Right lobe of liver (tissue), 6 donors: Measurements from ENCODE around the gene MEGF9. TPM values are rescaled to one million over a fixed set of nuclear protein-coding genes. Genes with fewer than 3 reads are reported as not detected.

Experiments used
- ATAC-seq, 4 donors: fragments of 200-7000 bp; cut with Tn5 transposase; one replicate each; pipeline ENCODE4 v1.9.1; 2020; ENCODE audit warnings: mild to moderate bottlenecking in 4 of 4, moderate library complexity in 4 of 4
- DNase-seq, 3 donors: peaks; one replicate each; pipeline ENCODE4 v3.0.0-alpha.2; 2020
- H3K27ac ChIP-seq, 3 donors: fragments of 200-600 bp; one replicate each; pipeline ENCODE4 v1.8.0; 2022
- H3K27me3 ChIP-seq, 2 donors: fragments of 200-600 bp; one replicate each; pipeline ENCODE4 v1.8.0; 2022
- H3K36me3 ChIP-seq, 4 donors: fragments of 200-600 bp; sonication (generic) in 1 of 4; one replicate each; pipeline versions ENCODE4 v1.5.1 to v1.8.0; 2017 to 2022; ENCODE audit warnings: control low read depth in 1 of 4
- H3K4me1 ChIP-seq, 4 donors: fragments of 200-600 bp; sonication (generic) in 1 of 4; one replicate each; pipeline versions ENCODE4 v1.5.1 to v1.8.0; 2017 to 2022; ENCODE audit warnings: control low read depth in 1 of 4
- H3K4me3 ChIP-seq, 3 donors: fragments of 200-600 bp; one replicate each; pipeline ENCODE4 v1.8.0; 2022
- H3K9me3 ChIP-seq, 4 donors: fragments of 200-600 bp; sonication (generic) in 1 of 4; one replicate each; pipeline versions ENCODE4 v1.5.1 to v1.8.0; 2017 to 2022; ENCODE audit warnings: control low read depth in 1 of 4
- POLR2A ChIP-seq: fragments of 450-650 bp; IDR thresholded peaks from one replicate; pipeline ENCODE4 v1.6.1; 2017; ENCODE audit warnings: antibody characterized with exemption, mild to moderate bottlenecking
- WGBS: methylation state at CpG from one replicate; pipeline ENCODE4 v1.1.6; 2018; ENCODE audit warnings: low coverage, low lambda C conversion rate; ENCODE audit not compliant: insufficient coverage; ENCODE audit errors: missing lambda C conversion rate; 5-methylcytosine and 5-hydroxymethylcytosine counted together
- intact Hi-C, 2 donors: fragments of 100-400 bp; cut with DNase I; formaldehyde crosslinking; loops; one replicate each; pipeline versions ENCODE4 v1.11.2 to v1.14.1; 2022
- total RNA-seq, 6 experiments: library from RNA; depleted of rRNA in 2 of 6; stranded (reverse); fragments of >200 nt in 2 of 6; fragmentation: NEBNext Ultra II Directional in 3 of 6; extraction: Animal tissue kit (Norgen Biotek cat#: 25700) in 3 of 6; gene quantifications; one replicate each; pipeline versions ENCODE4 v1.1.0 to v1.2.4, GENCODE V29; 2016 to 2023
- TF ChIP-seq, protein P1 (sequence below), 4 donors: fragments of 200-600 bp in 3 of 4; fragments of 450-650 bp in 1 of 4; IDR thresholded peaks; one replicate each; pipeline versions ENCODE4 v1.5.1 to v1.8.0; 2016 to 2022; ENCODE audit warnings: antibody characterized with exemption in 4 of 4, mild to moderate bottlenecking in 2 of 4
- donor health status: DM: no; HTN: yes; CAD: no.
- donor health status: DM: no; HTN: no; CAD: no.
- donor health status: DM: no; HTN: no; CAD: no.
- donor health status: DM: no; HTN: yes; CAD: no.
- donor health status: DM: no; HTN: yes; CAD: no.

MEGF9 gene
- total RNA-seq, 6 experiments from 2014 or later, result 26.8 to 49.0 (median 38.2) TPM

DNA sequence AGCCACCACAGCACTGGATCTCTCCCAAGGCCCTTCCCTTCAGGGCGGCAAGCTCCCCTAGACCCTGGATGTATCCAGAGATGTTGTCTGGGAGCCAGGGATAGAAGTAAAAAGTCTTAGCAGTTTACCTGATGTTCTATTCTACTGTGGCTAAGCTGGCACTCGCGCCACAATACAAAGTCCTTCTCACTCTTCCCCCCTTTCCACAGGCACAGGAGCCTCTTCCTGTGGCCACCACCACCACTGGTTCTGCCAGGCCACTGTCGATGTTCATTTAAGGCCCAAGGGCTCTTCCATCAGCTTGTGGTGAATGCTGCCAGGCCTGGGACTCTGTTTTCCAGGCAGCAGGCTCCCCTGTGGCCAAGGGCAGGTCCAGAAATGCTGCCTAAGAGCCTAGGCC is 33.7 kb downstream of the MEGF9 start:
- WGBS, result 64% methylated on average over 4 of the region's 4 CpGs
- intact Hi-C loops, result no loop called here
- peaks cover 0 to 45% (median 3%) of the 10 kb centered on the region in 4 donors for H3K4me1 ChIP-seq
- no peaks in the 10 kb centered on the region for H3K9me3 ChIP-seq
- ATAC-seq (peak; percentile 15 to 52 (median 46)), DNase-seq (no peak)
- H3K27me3 ChIP-seq, result no peaks in the 10 kb centered on the region
- peak overlapping the region in 1 of 3 donors; percentile 6 for H3K27ac ChIP-seq
- TF ChIP-seq, protein P1, sequence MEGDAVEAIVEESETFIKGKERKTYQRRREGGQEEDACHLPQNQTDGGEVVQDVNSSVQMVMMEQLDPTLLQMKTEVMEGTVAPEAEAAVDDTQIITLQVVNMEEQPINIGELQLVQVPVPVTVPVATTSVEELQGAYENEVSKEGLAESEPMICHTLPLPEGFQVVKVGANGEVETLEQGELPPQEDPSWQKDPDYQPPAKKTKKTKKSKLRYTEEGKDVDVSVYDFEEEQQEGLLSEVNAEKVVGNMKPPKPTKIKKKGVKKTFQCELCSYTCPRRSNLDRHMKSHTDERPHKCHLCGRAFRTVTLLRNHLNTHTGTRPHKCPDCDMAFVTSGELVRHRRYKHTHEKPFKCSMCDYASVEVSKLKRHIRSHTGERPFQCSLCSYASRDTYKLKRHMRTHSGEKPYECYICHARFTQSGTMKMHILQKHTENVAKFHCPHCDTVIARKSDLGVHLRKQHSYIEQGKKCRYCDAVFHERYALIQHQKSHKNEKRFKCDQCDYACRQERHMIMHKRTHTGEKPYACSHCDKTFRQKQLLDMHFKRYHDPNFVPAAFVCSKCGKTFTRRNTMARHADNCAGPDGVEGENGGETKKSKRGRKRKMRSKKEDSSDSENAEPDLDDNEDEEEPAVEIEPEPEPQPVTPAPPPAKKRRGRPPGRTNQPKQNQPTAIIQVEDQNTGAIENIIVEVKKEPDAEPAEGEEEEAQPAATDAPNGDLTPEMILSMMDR (IDR thresholded peaks at IDR 0.05), result no peak
- TF ChIP-seq POLR2A, result no peak
- no peak overlapping the region for H3K4me3 ChIP-seq
- no peaks in the 10 kb centered on the region for H3K36me3 ChIP-seq

DNA sequence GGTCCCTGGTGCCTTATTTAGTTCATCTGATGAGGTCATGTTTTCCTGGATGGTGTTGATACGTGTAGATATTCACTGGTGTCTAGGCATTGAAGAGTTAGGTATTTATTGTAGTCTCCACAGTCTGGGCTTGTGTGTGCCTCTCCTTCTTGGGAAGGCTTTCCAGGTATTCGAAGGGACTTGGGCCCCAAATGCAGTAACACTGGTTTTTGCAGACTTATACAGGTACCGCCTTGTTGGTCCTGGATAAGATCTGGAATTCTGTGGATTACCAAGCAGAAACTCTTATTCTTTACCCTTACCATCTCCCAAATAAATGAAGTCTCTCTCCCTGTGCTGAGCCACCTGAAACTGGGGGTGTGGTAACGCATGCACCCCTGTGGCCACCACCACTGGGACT is 34.1 kb downstream of the MEGF9 start:
- 82% methylated on average over 4 of the region's 4 CpGs for WGBS
- Histone ChIP-seq H3K9me3 (no peaks in the 10 kb centered on the region), H3K27ac (no peak overlapping the region), H3K4me3 (no peak overlapping the region), H3K27me3 (no peaks in the 10 kb centered on the region), H3K36me3 (no peaks in the 10 kb centered on the region), H3K4me1 (peaks cover 0 to 41% (median 3%) of the 10 kb centered on the region in 4 donors)
- no peak for TF ChIP-seq POLR2A
- TF ChIP-seq, protein P1 (IDR thresholded peaks at IDR 0.05), result no peak
- ATAC-seq, result no peak
- DNase-seq, result no peak
- intact Hi-C loops, result no loop called here

DNA sequence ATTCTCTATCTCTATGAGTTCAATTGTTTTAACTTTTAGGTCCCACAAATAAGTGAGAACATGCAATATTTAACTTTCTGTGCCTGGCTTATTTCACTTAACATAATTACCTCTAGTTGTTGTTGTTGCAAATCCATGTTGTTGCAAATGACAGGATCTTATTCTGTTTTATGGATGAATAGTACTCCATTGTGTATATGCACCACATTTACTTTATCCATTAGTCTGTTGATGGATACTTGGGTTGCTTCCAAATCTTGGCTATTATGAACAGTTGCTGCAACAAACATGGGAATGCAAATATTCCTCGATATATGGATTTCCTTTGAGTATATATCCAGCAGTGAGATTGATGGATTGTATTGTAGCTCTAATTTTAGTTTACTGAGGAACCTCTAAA is 36.3 kb downstream of the MEGF9 start:
- Histone ChIP-seq H3K4me1 (peaks cover 0 to 28% (median 2%) of the 10 kb centered on the region in 4 donors), H3K27ac (no peak overlapping the region), H3K4me3 (no peak overlapping the region), H3K27me3 (no peaks in the 10 kb centered on the region), H3K9me3 (no peaks in the 10 kb centered on the region), H3K36me3 (no peaks in the 10 kb centered on the region)
- 75% methylated on average over 1 of the region's 1 CpG for WGBS
- intact Hi-C loops, result no loop called here
- TF ChIP-seq, protein P1 (IDR thresholded peaks at IDR 0.05), result no peak
- no peak for TF ChIP-seq POLR2A
- ATAC-seq (no peak), DNase-seq (no peak)

DNA sequence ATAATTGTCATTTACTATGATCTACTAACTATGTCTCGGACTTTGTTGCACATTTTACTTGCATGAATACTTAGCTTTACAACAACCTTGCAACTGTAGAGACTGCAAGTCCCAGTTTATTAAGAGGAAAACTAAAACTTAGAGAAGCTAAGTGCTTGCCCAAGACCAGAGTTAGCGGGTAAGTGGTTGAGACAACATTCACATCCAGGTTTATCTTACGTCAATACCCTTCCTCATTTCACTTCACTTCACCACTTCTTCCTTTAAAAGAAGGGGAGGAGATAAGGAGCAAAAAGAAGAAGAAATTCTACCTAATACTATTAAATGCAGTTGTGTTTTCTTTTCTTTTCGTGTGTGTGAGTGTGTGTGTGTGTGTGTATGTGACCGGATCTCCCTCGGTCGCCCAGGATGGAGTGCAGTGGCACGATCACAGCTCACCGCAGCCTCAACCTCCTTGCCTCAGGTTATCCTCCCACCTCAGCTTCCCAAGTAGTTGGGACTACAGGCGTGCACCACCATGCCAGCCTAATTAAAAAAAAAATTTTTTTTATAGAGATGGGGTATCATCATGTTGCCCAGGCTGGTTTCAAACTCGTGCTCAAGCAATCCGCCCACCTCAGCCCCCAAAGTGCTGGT is 37.4 kb downstream of the MEGF9 start:
- Histone ChIP-seq H3K4me1 (peaks cover 0 to 26% (median 0%) of the 10 kb centered on the region in 4 donors), H3K36me3 (no peaks in the 10 kb centered on the region), H3K27me3 (no peaks in the 10 kb centered on the region), H3K9me3 (no peaks in the 10 kb centered on the region), H3K27ac (no peak overlapping the region), H3K4me3 (no peak overlapping the region)
- DNase-seq (no peak), ATAC-seq (peak in 1 of 4 donors; percentile 45)
- intact Hi-C loops, result no loop called here
- TF ChIP-seq, protein P1 (IDR thresholded peaks at IDR 0.05), result no peak
- TF ChIP-seq POLR2A, result no peak
- WGBS, result 79% methylated on average over 9 of the region's 12 CpGs
